GM23338 (cell line): Measurements from ENCODE around the gene CUBN. TPM values are rescaled to one million over a fixed set of nuclear protein-coding genes. Genes with fewer than 3 reads are reported as not detected.
A peak's percentile ranks its signal among the peaks of the same experiment; 100 is the strongest.

Source experiments
- ATAC-seq: fragments of 200-7000 bp; cut with Tn5 transposase; 3 replicates; pipeline ENCODE4 v1.9.1; 2020
- DNase-seq: peaks from one replicate; pipeline ENCODE4 v3.0.0-alpha.2; 2015; ENCODE audit warnings: low spot score
- H2AFZ ChIP-seq: fragments of 200-600 bp; sonication (generic); 2 replicates; pipeline ENCODE4 v1.8.0; 2016; ENCODE audit warnings: antibody characterized with exemption, mild to moderate bottlenecking, moderate library complexity
- H3F3A ChIP-seq: fragments of 200-600 bp; sonication (generic); replicated peaks from 2 replicates; pipeline ENCODE4 v1.8.0; 2017; ENCODE audit warnings: antibody characterized with exemption, mixed run types, low read depth
- H3K27ac ChIP-seq: fragments of 200-600 bp; sonication (generic); 2 replicates; pipeline ENCODE4 v1.6.1; 2016; ENCODE audit warnings: low read depth
- H3K27me3 ChIP-seq: fragments of 200-600 bp; sonication (generic); 2 replicates; pipeline ENCODE4 v1.8.0; 2016; ENCODE audit warnings: mild to moderate bottlenecking, mixed run types, moderate library complexity; ENCODE audit not compliant: insufficient read depth
- H3K36me3 ChIP-seq: fragments of 200-600 bp; sonication (generic); 2 replicates; pipeline ENCODE4 v1.8.0; 2016; ENCODE audit warnings: mild to moderate bottlenecking; ENCODE audit not compliant: insufficient read depth
- H3K4me1 ChIP-seq: fragments of 200-600 bp; sonication (generic); 2 replicates; pipeline ENCODE4 v1.8.0; 2016; ENCODE audit warnings: mild to moderate bottlenecking, moderate library complexity; ENCODE audit not compliant: insufficient read depth
- H3K4me2 ChIP-seq: fragments of 200-600 bp; sonication (generic); 2 replicates; pipeline ENCODE4 v1.7.1; 2017; ENCODE audit warnings: mixed run types
- H3K4me3 ChIP-seq: fragments of 200-600 bp; sonication (generic); 2 replicates; pipeline ENCODE4 v1.6.1; 2016; ENCODE audit warnings: mixed run types
- H3K79me2 ChIP-seq: fragments of 200-600 bp; sonication (generic); replicated peaks from 2 replicates; pipeline ENCODE4 v1.8.0; 2017; ENCODE audit warnings: mild to moderate bottlenecking; ENCODE audit not compliant: insufficient read depth
- H3K9me2 ChIP-seq: fragments of 200-600 bp; sonication (generic); 2 replicates; pipeline ENCODE4 v1.8.0; 2017; ENCODE audit not compliant: insufficient read depth
- H4K20me1 ChIP-seq: fragments of 200-600 bp; sonication (generic); replicated peaks from 2 replicates; pipeline ENCODE4 v1.8.0; 2017; ENCODE audit warnings: mild to moderate bottlenecking; ENCODE audit not compliant: insufficient read depth
- H3K27ac Mint-ChIP-seq: 2 replicates; pipeline ENCODE4 v1.8.0; 2020; ENCODE audit warnings: inconsistent platforms, mild to moderate bottlenecking, moderate library complexity, mixed read lengths
- H3K27me3 Mint-ChIP-seq: 3 replicates; pipeline ENCODE4 v1.8.0; 2022; ENCODE audit warnings: low read depth, mild to moderate bottlenecking, moderate library complexity, mixed read lengths, inconsistent platforms; ENCODE audit not compliant: insufficient read depth, poor library complexity
- H3K36me3 Mint-ChIP-seq: 3 replicates; pipeline ENCODE4 v1.8.0; 2021; ENCODE audit warnings: low read depth, mild to moderate bottlenecking, inconsistent platforms, moderate library complexity, mixed read lengths
- H3K4me1 Mint-ChIP-seq: 3 replicates; pipeline ENCODE4 v1.8.0; 2020; ENCODE audit warnings: mild to moderate bottlenecking, inconsistent platforms, mixed read lengths
- H3K4me3 Mint-ChIP-seq: 3 replicates; pipeline ENCODE4 v1.8.0; 2021; ENCODE audit warnings: moderate library complexity, mild to moderate bottlenecking, inconsistent platforms, mixed read lengths
- H3K9me3 Mint-ChIP-seq: 3 replicates; pipeline ENCODE4 v1.8.0; 2020; ENCODE audit warnings: moderate library complexity, mild to moderate bottlenecking, inconsistent platforms, mixed read lengths
- CREB1 ChIP-seq: fragments of 250-450 bp; sonication (Bioruptor Pico); IDR thresholded peaks from 2 replicates; pipeline ENCODE4 v1.5.0; 2020; ENCODE audit warnings: low read depth, mild to moderate bottlenecking, moderate library complexity
- EZH2 ChIP-seq: fragments of 200-600 bp; sonication (generic); IDR thresholded peaks from one replicate; pipeline ENCODE4 v1.8.0; 2017; ENCODE audit warnings: antibody characterized with exemption, mild to moderate bottlenecking, low read depth; ENCODE audit not compliant: unreplicated experiment
- EZH2phosphoT487 ChIP-seq: fragments of 200-600 bp; sonication (generic); IDR thresholded peaks from one replicate; pipeline ENCODE4 v1.8.1; 2018; ENCODE audit warnings: antibody characterized with exemption; ENCODE audit not compliant: unreplicated experiment
- POLR2AphosphoS5 ChIP-seq: IDR thresholded peaks from 2 replicates; pipeline ENCODE4 v1.6.1; 2016; ENCODE audit warnings: antibody characterized with exemption, low read depth
- STAT1 ChIP-seq: IDR thresholded peaks from one replicate; pipeline ENCODE4 v1.6.1; 2016; ENCODE audit warnings: antibody characterized with exemption; ENCODE audit not compliant: unreplicated experiment
- ZNF114 ChIP-seq: fragments of 250-450 bp; sonication (Bioruptor Pico); IDR thresholded peaks from 2 replicates; pipeline ENCODE4 v1.5.0; 2020; ENCODE audit warnings: mild to moderate bottlenecking, moderate library complexity
- ZNF331 ChIP-seq: fragments of 250-450 bp; sonication (Bioruptor Pico); IDR thresholded peaks from 2 replicates; pipeline ENCODE4 v1.5.0; 2020; ENCODE audit warnings: low read depth, mild to moderate bottlenecking, moderate library complexity
- polyA plus RNA-seq: library from polyadenylated mRNA; unstranded; fragments of >200 nt; fragmentation: Nextera tagmentation; extraction: Ambion mirVana; gene quantifications from 2 replicates; pipeline ENCODE4 v1.2.1, GENCODE V29; 2016
- total RNA-seq: library from RNA; depleted of rRNA; stranded (reverse); fragments of >200 nt; shearing (Covaris generic); gene quantifications from 2 replicates; pipeline ENCODE4 v1.2.3, GENCODE V29; 2014
- TF ChIP-seq, protein P1 (sequence below), 2 experiments: fragments of 200-600 bp in 1 of 2; sonication (generic) in 1 of 2; conservative IDR thresholded peaks; 2 replicates each; pipeline versions ENCODE4 v1.5.1 to v1.6.1; 2016 to 2017; ENCODE audit warnings: antibody characterized with exemption in 2 of 2, low read depth in 2 of 2, mild to moderate bottlenecking in 2 of 2, moderate library complexity in 1 of 2
- TF ChIP-seq, protein P2 (sequence below): IDR thresholded peaks from 2 replicates; pipeline ENCODE4 v1.6.1; 2016; ENCODE audit warnings: antibody characterized with exemption
- TF ChIP-seq, protein P3 (sequence below): IDR thresholded peaks from one replicate; pipeline ENCODE4 v1.6.1; 2018; ENCODE audit warnings: antibody characterized with exemption; ENCODE audit not compliant: unreplicated experiment

CUBN gene
- total and polyA plus RNA-seq, 2 experiments from 2014 or later, result 0.06 to 1.8 TPM

DNA sequence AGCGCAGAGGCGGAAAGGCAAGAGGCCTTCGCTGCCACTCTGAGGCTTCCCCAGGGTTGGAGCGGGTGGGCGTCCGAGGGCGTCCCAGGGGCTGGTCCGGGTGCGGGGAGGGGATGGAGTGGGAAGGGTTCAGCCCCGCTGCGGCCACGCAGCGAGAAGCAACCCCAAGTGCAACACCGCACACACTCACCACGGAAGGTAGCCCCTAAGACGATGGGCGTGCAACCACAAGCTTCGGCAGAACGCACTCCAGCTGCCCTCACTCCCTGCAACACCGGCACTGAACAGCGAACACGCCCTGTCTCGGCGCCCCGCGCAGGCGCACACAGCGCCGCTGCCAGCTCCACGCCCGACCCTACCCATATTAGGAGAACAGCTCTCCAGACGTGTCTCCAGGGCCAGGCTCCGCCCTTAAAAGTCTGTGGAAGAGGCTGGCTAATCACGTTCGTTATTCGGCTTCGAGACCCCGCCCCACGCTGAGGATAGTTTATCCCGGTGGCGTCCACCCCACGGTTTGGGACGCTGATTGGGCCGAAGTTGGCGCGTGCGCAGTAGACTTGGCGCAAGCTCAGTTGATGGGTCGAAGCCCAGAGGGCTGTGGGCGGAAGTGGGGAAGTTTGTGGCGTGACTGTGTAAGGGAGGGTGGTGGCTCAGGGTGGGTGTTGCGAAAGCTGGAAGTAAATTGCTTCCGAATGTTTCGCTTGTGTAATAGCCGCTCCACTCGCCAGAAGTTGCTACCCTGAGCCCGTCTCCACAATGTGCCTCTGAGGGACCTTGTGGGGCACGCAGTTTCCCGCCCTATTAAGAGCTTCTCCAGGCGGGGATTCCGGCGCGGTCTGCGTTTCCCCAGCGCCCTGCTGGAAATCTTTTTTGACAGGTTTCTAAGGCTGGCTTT lies 312.2 kb downstream of the CUBN start, which contains the start of gene RSU1:
Gene RSU1, minus strand, starts transcription at position 300 of the 895 bp plus-strand sequence. CDS start 343 bp downstream, outside the sequence.
- Histone ChIP-seq H3K4me1 (peaks cover 8% of the 10 kb centered on the region), H3K27me3 (no peaks in the 10 kb centered on the region), H2AFZ (0 out of 2 replicates have a peak within 1 kb of the TSS, but pooled peaks have one; percentile 39), H3K4me2 (peak within 1 kb of the TSS; percentile 86), H3K4me3 (peak within 1 kb of the TSS; percentile 66), H4K20me1 (peaks cover 9% of the 10 kb centered on the region; the same call in 1 of the 2 replicates), H3K36me3 (no peaks in the 10 kb centered on the region), H3K9me2 (no peaks in the 10 kb centered on the region), H3F3A (no peaks in the 10 kb centered on the region), H3K79me2 (peaks cover 45% of the 10 kb centered on the region), H3K27ac (peak within 1 kb of the TSS; percentile 6; the same call in 1 of the 2 replicates)
- DNase-seq (peak; percentile 100), ATAC-seq (peak; percentile 97)
- Mint-ChIP-seq H3K27me3 (peaks cover 7% of the 10 kb centered on the region), H3K9me3 (peaks cover 14% of the 10 kb centered on the region), H3K4me3 (peak within 1 kb of the TSS; percentile 97), H3K4me1 (peaks cover 11% of the 10 kb centered on the region), H3K27ac (peak within 1 kb of the TSS; percentile 92), H3K36me3 (peaks cover 12% of the 10 kb centered on the region; the same call in 2 of the 3 replicates)
- TF ChIP-seq CREB1 (no peak), POLR2AphosphoS5 (peak; percentile 96)
- TF ChIP-seq, protein P1, sequence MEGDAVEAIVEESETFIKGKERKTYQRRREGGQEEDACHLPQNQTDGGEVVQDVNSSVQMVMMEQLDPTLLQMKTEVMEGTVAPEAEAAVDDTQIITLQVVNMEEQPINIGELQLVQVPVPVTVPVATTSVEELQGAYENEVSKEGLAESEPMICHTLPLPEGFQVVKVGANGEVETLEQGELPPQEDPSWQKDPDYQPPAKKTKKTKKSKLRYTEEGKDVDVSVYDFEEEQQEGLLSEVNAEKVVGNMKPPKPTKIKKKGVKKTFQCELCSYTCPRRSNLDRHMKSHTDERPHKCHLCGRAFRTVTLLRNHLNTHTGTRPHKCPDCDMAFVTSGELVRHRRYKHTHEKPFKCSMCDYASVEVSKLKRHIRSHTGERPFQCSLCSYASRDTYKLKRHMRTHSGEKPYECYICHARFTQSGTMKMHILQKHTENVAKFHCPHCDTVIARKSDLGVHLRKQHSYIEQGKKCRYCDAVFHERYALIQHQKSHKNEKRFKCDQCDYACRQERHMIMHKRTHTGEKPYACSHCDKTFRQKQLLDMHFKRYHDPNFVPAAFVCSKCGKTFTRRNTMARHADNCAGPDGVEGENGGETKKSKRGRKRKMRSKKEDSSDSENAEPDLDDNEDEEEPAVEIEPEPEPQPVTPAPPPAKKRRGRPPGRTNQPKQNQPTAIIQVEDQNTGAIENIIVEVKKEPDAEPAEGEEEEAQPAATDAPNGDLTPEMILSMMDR (conservative IDR thresholded peaks at IDR 0.05; ENCODE audit: low read depth in 2 of 2), result no peak
- TF ChIP-seq, protein P2, sequence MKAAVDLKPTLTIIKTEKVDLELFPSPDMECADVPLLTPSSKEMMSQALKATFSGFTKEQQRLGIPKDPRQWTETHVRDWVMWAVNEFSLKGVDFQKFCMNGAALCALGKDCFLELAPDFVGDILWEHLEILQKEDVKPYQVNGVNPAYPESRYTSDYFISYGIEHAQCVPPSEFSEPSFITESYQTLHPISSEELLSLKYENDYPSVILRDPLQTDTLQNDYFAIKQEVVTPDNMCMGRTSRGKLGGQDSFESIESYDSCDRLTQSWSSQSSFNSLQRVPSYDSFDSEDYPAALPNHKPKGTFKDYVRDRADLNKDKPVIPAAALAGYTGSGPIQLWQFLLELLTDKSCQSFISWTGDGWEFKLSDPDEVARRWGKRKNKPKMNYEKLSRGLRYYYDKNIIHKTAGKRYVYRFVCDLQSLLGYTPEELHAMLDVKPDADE, result peak; percentile 68; the same call in 1 of the 2 replicates

DNA sequence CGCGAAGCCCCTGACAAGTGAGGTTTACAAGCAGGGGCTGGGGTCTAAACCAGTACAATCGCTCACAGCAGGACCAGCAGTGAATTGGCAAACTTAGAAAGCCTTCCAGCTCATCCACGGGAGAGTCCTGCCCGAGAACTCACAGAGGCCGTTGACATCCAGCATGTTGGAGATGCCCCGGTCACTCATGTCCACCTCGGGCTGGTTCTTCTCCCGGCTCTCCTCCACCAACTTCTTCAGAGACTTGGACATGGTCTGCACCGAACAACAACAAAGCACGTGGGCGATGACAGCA lies 312.8 kb downstream of the CUBN start:
- Histone ChIP-seq H3K36me3 (no peaks in the 10 kb centered on the region), H2AFZ (0 out of 2 replicates have a peak overlapping the region, but pooled peaks have one; percentile 39), H3K4me1 (peaks cover 8% of the 10 kb centered on the region), H3K79me2 (peaks cover 51% of the 10 kb centered on the region), H3K9me2 (no peaks in the 10 kb centered on the region), H3K27ac (no peak overlapping the region), H4K20me1 (peaks cover 9% of the 10 kb centered on the region; the same call in 1 of the 2 replicates), H3K4me3 (peak overlapping the region; percentile 66), H3F3A (no peaks in the 10 kb centered on the region), H3K27me3 (no peaks in the 10 kb centered on the region), H3K4me2 (peak overlapping the region; percentile 86)
- H3K4me1 Mint-ChIP-seq, result peaks cover 11% of the 10 kb centered on the region
- H3K27me3 Mint-ChIP-seq, result peaks cover 7% of the 10 kb centered on the region
- peak overlapping the region; percentile 97 for H3K4me3 Mint-ChIP-seq
- no peak for TF ChIP-seq ZNF331 (CRISPR knock-in tag)
- no peak for TF ChIP-seq EZH2
- TF ChIP-seq EZH2phosphoT487, result no peak
- TF ChIP-seq ZNF114 (CRISPR knock-in tag), result no peak
- TF ChIP-seq STAT1, result no peak
- TF ChIP-seq, protein P1 (conservative IDR thresholded peaks at IDR 0.05; ENCODE audit: low read depth in 2 of 2), result no peak
- TF ChIP-seq, protein P3, sequence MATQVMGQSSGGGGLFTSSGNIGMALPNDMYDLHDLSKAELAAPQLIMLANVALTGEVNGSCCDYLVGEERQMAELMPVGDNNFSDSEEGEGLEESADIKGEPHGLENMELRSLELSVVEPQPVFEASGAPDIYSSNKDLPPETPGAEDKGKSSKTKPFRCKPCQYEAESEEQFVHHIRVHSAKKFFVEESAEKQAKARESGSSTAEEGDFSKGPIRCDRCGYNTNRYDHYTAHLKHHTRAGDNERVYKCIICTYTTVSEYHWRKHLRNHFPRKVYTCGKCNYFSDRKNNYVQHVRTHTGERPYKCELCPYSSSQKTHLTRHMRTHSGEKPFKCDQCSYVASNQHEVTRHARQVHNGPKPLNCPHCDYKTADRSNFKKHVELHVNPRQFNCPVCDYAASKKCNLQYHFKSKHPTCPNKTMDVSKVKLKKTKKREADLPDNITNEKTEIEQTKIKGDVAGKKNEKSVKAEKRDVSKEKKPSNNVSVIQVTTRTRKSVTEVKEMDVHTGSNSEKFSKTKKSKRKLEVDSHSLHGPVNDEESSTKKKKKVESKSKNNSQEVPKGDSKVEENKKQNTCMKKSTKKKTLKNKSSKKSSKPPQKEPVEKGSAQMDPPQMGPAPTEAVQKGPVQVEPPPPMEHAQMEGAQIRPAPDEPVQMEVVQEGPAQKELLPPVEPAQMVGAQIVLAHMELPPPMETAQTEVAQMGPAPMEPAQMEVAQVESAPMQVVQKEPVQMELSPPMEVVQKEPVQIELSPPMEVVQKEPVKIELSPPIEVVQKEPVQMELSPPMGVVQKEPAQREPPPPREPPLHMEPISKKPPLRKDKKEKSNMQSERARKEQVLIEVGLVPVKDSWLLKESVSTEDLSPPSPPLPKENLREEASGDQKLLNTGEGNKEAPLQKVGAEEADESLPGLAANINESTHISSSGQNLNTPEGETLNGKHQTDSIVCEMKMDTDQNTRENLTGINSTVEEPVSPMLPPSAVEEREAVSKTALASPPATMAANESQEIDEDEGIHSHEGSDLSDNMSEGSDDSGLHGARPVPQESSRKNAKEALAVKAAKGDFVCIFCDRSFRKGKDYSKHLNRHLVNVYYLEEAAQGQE, result no peak
- TF ChIP-seq, protein P2, result no peak
- no peak for TF ChIP-seq POLR2AphosphoS5
- peaks cover 6% of the 10 kb centered on the region; the same call in 2 of the 3 replicates for H3K36me3 Mint-ChIP-seq
- peaks cover 8% of the 10 kb centered on the region for H3K9me3 Mint-ChIP-seq
- no peak for ATAC-seq
- H3K27ac Mint-ChIP-seq, result peak overlapping the region; percentile 73
- no peak for DNase-seq
